Activated CD4-positive, alpha-beta memory T cell treated with anti-CD3 and anti-CD28 coated beads, Interleukin-2, amount 10 ng/mL, durations not matched to agents 7 days and 5 days (primary cell): ENCODE data around the gene MCCC2. TPM values are rescaled to one million over a fixed set of nuclear protein-coding genes. Genes with fewer than 3 reads are reported as not detected.
"Not testable (repeated sequence)": the region's sequence is repeated elsewhere in the genome, so short reads cannot be mapped to it uniquely, and the experiment has no call there.

Experiments
- CTCF ChIA-PET: fragments of 350-600 bp; sonication (Branson Sonifier 250); formaldehyde crosslinking; loops from one replicate; lab custom pipeline; 2021; ENCODE audit warnings: antibody characterized with exemption, inconsistent platforms; lab: Charles Lee
- POLR2A ChIA-PET: fragments of 350-600 bp; sonication (Branson Sonifier 250); formaldehyde crosslinking; loops from one replicate; lab custom pipeline; 2021; ENCODE audit warnings: antibody characterized with exemption; lab: Charles Lee
- DNase-seq: peaks from one replicate; pipeline ENCODE4 v3.0.0-alpha.2; 2020
- H3K27ac Mint-ChIP-seq: one replicate; pipeline ENCODE4 v1.8.0; 2021; ENCODE audit warnings: mild to moderate bottlenecking, mixed read lengths
- H3K27me3 Mint-ChIP-seq: one replicate; pipeline ENCODE4 v1.8.0; 2021; ENCODE audit warnings: mixed read lengths
- H3K36me3 Mint-ChIP-seq: one replicate; pipeline ENCODE4 v1.8.0; 2021; ENCODE audit warnings: low read depth, mixed read lengths
- H3K4me1 Mint-ChIP-seq: one replicate; pipeline ENCODE4 v1.8.0; 2021; ENCODE audit warnings: mixed read lengths
- H3K4me3 Mint-ChIP-seq: one replicate; pipeline ENCODE4 v1.8.0; 2021; ENCODE audit warnings: mild to moderate bottlenecking, mixed read lengths
- H3K9me3 Mint-ChIP-seq: one replicate; pipeline ENCODE4 v1.8.0; 2021; ENCODE audit warnings: mixed read lengths
- total RNA-seq, 2 experiments: library from RNA; stranded (reverse); gene quantifications; one replicate each; pipeline ENCODE4 v1.2.3, GENCODE V29; 2021

Gene MCCC2
- total RNA-seq, 2 experiments from 2014 or later = 34.9 to 36.2 TPM

- H3K9me3 Mint-ChIP-seq, H3K27ac Mint-ChIP-seq, DNase-seq, H3K4me3 Mint-ChIP-seq, H3K4me1 Mint-ChIP-seq, H3K36me3 Mint-ChIP-seq, CTCF ChIA-PET, H3K27me3 Mint-ChIP-seq, POLR2A ChIA-PET: not testable (repeated sequence)
Measured at GRCh38 chr5:71577839-71578238, 9.3 kb upstream of the MCCC2 start.

- POLR2A ChIA-PET = interaction anchor here (1.3 kb wide), 2 partner anchors 18 to 23 kb away, joined by 3 read pairs; no protein-coding TSS in a partner anchor
- peaks cover 2% of the 10 kb centered on the region for H3K36me3 Mint-ChIP-seq
Measured at GRCh38 chr5:71582945-71583584, 4.1 kb upstream of the MCCC2 start.

GRCh38 chr5:71586052-71586940, 844 bp upstream of the MCCC2 start:
- Mint-ChIP-seq H3K9me3 (no peaks in the 10 kb centered on the region), H3K4me1 (peaks cover 35% of the 10 kb centered on the region), H3K36me3 (peaks cover 8% of the 10 kb centered on the region), H3K4me3 (peak overlapping the region; percentile 98), H3K27ac (peak overlapping the region; percentile 97), H3K27me3 (no peaks in the 10 kb centered on the region)
- ChIA-PET CTCF (interaction anchor here (1.4 to 8.5 kb wide), 4 partner anchors 10 to 171 kb away, joined by 3 to 87 read pairs (median 7); no protein-coding TSS in a partner anchor), POLR2A (interaction anchor here (0.8 to 3.1 kb wide), 7 partner anchors 15 to 722 kb away, joined by 3 to 73 read pairs (median 4); partner anchors contain the start of gene BDP1)
- no peak for DNase-seq

More at GRCh38 chr5:71582945-71583584, 4.1 kb upstream of the MCCC2 start:
- Mint-ChIP-seq H3K4me3 (no peak overlapping the region), H3K27ac (no peak overlapping the region), H3K9me3 (no peaks in the 10 kb centered on the region), H3K4me1 (peaks cover 6% of the 10 kb centered on the region), H3K27me3 (no peaks in the 10 kb centered on the region)
- CTCF ChIA-PET = interaction anchor here (1.1 kb wide), 1 partner anchor 107 kb away, joined by 3 read pairs; no protein-coding TSS in a partner anchor
- no peak for DNase-seq

GRCh38 chr5:71587766-71588532, 809 bp downstream of the MCCC2 start:
- H3K27ac Mint-ChIP-seq = peak overlapping the region; percentile 97
- H3K9me3 Mint-ChIP-seq = no peaks in the 10 kb centered on the region
- ChIA-PET CTCF (interaction anchor here (1.4 to 8.5 kb wide), 4 partner anchors 11 to 169 kb away, joined by 3 to 87 read pairs (median 7); no protein-coding TSS in a partner anchor), POLR2A (interaction anchor here (0.9 to 3.1 kb wide), 10 partner anchors 9 to 720 kb away, joined by 3 to 73 read pairs (median 4); partner anchors contain the start of gene BDP1)
- H3K4me3 Mint-ChIP-seq = peak overlapping the region; percentile 98
- H3K4me1 Mint-ChIP-seq = peaks cover 35% of the 10 kb centered on the region
- H3K27me3 Mint-ChIP-seq = no peaks in the 10 kb centered on the region
- peak; percentile 22 for DNase-seq
- H3K36me3 Mint-ChIP-seq = peaks cover 12% of the 10 kb centered on the region

GRCh38 chr5:71588533-71588885, 1.4 kb downstream of the MCCC2 start:
- DNase-seq = no peak
- H3K27ac Mint-ChIP-seq = peak overlapping the region; percentile 4
- no peaks in the 10 kb centered on the region for H3K9me3 Mint-ChIP-seq
- no peaks in the 10 kb centered on the region for H3K27me3 Mint-ChIP-seq
- peak overlapping the region; percentile 98 for H3K4me3 Mint-ChIP-seq
- H3K4me1 Mint-ChIP-seq = peaks cover 35% of the 10 kb centered on the region
- POLR2A ChIA-PET = interaction anchor here (1.9 to 3.1 kb wide), 2 partner anchors 9 to 12 kb away, joined by 8 to 73 read pairs; no protein-coding TSS in a partner anchor
- CTCF ChIA-PET = interaction anchor here (2.7 to 8.5 kb wide), 2 partner anchors 13 to 113 kb away, joined by 10 to 87 read pairs; no protein-coding TSS in a partner anchor
- H3K36me3 Mint-ChIP-seq = peaks cover 12% of the 10 kb centered on the region

- DNase-seq = no peak
- POLR2A ChIA-PET = interaction anchor here (0.7 to 2.1 kb wide), 3 partner anchors 8 to 76 kb away, joined by 3 to 18 read pairs (median 4); no protein-coding TSS in a partner anchor
Measured at GRCh38 chr5:71589903-71590302, 2.8 kb downstream of the MCCC2 start.

GRCh38 chr5:71591100-71591499, 4.0 kb downstream of the MCCC2 start:
- no peaks in the 10 kb centered on the region for H3K27me3 Mint-ChIP-seq
- CTCF ChIA-PET = interaction anchor here (0.7 to 8.5 kb wide), 3 partner anchors 9 to 17 kb away, joined by 4 to 87 read pairs (median 6); no protein-coding TSS in a partner anchor
- no peak overlapping the region for H3K4me3 Mint-ChIP-seq
- no peak for DNase-seq
- no peak overlapping the region for H3K27ac Mint-ChIP-seq
- H3K9me3 Mint-ChIP-seq = no peaks in the 10 kb centered on the region
- POLR2A ChIA-PET = interaction anchor here (0.6 to 2.1 kb wide), 2 partner anchors 10 to 60 kb away, joined by 3 to 18 read pairs; no protein-coding TSS in a partner anchor
- peaks cover 35% of the 10 kb centered on the region for H3K4me1 Mint-ChIP-seq
- H3K36me3 Mint-ChIP-seq = peaks cover 22% of the 10 kb centered on the region

More at GRCh38 chr5:71589903-71590302, 2.8 kb downstream of the MCCC2 start:
- Mint-ChIP-seq H3K4me3 (no peak overlapping the region), H3K4me1 (peaks cover 35% of the 10 kb centered on the region), H3K9me3 (no peaks in the 10 kb centered on the region), H3K36me3 (peaks cover 16% of the 10 kb centered on the region), H3K27ac (peak overlapping the region; percentile 28), H3K27me3 (no peaks in the 10 kb centered on the region)
- CTCF ChIA-PET = interaction anchor here (8.5 kb wide), 1 partner anchor 12 kb away, joined by 87 read pairs; no protein-coding TSS in a partner anchor

GRCh38 chr5:71596169-71596568, 9.0 kb downstream of the MCCC2 start:
- peaks cover 16% of the 10 kb centered on the region for H3K4me1 Mint-ChIP-seq
- CTCF ChIA-PET = no interaction called here
- no peak for DNase-seq
- H3K36me3 Mint-ChIP-seq = peaks cover 42% of the 10 kb centered on the region
- H3K27me3 Mint-ChIP-seq = no peaks in the 10 kb centered on the region
- no peak overlapping the region for H3K4me3 Mint-ChIP-seq
- H3K9me3 Mint-ChIP-seq = no peaks in the 10 kb centered on the region
- H3K27ac Mint-ChIP-seq = no peak overlapping the region
- POLR2A ChIA-PET = no interaction called here

- H3K36me3 Mint-ChIP-seq = peaks cover 44% of the 10 kb centered on the region
- no peaks in the 10 kb centered on the region for H3K9me3 Mint-ChIP-seq
- no peak overlapping the region for H3K27ac Mint-ChIP-seq
- H3K4me3 Mint-ChIP-seq = no peak overlapping the region
- H3K27me3 Mint-ChIP-seq = no peaks in the 10 kb centered on the region
- CTCF ChIA-PET = no interaction called here
- DNase-seq = no peak
- POLR2A ChIA-PET = interaction anchor here (1.4 kb wide), 1 partner anchor 9 kb away, joined by 8 read pairs; the partner anchor contains the start of gene MCCC2
- H3K4me1 Mint-ChIP-seq = peaks cover 23% of the 10 kb centered on the region
Measured at GRCh38 chr5:71597001-71597400, 9.9 kb downstream of the MCCC2 start.

GRCh38 chr5:71600783-71601182, 13.6 kb downstream of the MCCC2 start:
- Mint-ChIP-seq H3K9me3 (no peaks in the 10 kb centered on the region), H3K4me1 (peaks cover 33% of the 10 kb centered on the region), H3K27me3 (no peaks in the 10 kb centered on the region), H3K36me3 (peaks cover 55% of the 10 kb centered on the region), H3K27ac (peak overlapping the region; percentile 98), H3K4me3 (no peak overlapping the region)
- CTCF ChIA-PET = interaction anchor here (0.8 to 3.1 kb wide), 11 partner anchors 12 to 156 kb away, joined by 3 to 87 read pairs (median 4); partner anchors contain the start of gene MCCC2
- POLR2A ChIA-PET = interaction anchor here (0.6 to 2.3 kb wide), 8 partner anchors 8 to 145 kb away, joined by 3 to 73 read pairs (median 5); partner anchors contain the start of genes BDP1 and MCCC2
- DNase-seq = no peak

- Mint-ChIP-seq H3K36me3 (peaks cover 49% of the 10 kb centered on the region), H3K4me3 (peak overlapping the region; percentile 22), H3K9me3 (no peaks in the 10 kb centered on the region), H3K4me1 (peaks cover 33% of the 10 kb centered on the region), H3K27me3 (no peaks in the 10 kb centered on the region), H3K27ac (peak overlapping the region; percentile 98)
- ChIA-PET CTCF (interaction anchor here (0.6 to 3.1 kb wide), 14 partner anchors 11 to 156 kb away, joined by 3 to 87 read pairs (median 4); partner anchors contain the start of gene MCCC2), POLR2A (interaction anchor here (0.6 to 2.3 kb wide), 8 partner anchors 9 to 146 kb away, joined by 3 to 73 read pairs (median 5); partner anchors contain the start of genes BDP1 and MCCC2)
- DNase-seq = peak; percentile 85
Measured at GRCh38 chr5:71601222-71602026, 14.3 kb downstream of the MCCC2 start.
